ENCODE data around the gene FGD3. TPM values are rescaled to one million over a fixed set of nuclear protein-coding genes. Genes with fewer than 3 reads are reported as not detected.

The FGD3 gene
- total RNA-seq, 1 experiment from 2014 or later = 9.0 TPM

DNA sequence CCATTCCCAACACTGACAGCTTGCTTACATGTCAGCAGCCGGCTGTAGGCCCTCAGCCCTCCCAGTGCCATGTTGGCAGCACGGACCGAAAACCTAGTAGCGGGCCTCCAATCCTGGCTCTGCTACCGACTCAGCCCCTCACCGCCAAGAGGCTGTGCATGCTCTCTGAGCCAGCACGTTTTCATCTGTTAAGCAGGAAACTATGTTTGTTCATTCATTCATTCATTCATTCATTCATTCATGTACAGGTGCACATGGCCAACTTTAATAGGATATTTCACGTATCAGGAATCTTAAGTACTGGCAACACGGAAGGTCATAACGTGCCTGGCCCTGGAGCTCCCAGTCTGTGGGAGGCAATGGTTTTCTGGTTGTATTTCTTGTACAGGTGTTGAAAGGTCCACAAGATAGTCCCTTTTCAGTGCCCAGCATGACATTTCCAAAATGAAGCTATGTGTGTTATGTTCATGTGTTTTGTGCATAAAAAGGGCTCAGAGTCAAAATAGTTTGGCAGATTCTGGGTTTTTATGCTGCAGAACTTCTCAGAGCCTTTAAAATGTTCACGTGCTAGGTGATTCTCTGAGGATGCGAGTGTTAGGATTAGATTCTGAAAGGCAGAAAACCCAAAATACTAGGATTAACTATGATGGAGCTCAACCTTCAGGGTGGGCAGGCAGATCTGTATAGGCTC is 128.9 kb downstream of the FGD3 start:
- Histone ChIP-seq H3K9me3 (ENCODE audit: low read length) (no peaks in the 10 kb centered on the region), H3K4me2 (ENCODE audit: low read depth, low read length, poor library complexity, severe bottlenecking) (no peak overlapping the region), H4K20me1 (ENCODE audit: insufficient read depth, low read depth, low read length) (no peaks in the 10 kb centered on the region), H3K36me3 (ENCODE audit: insufficient read depth, low read length) (no peaks in the 10 kb centered on the region), H3K27ac (ENCODE audit: low read length) (no peak overlapping the region), H2AFZ (ENCODE audit: low read length) (no peak overlapping the region), H3K79me2 (ENCODE audit: low read length) (no peaks in the 10 kb centered on the region), H3K9me2 (replicated peaks; ENCODE audit: insufficient read depth, low read length) (no peaks in the 10 kb centered on the region), H3K4me1 (ENCODE audit: low read length) (no peaks in the 10 kb centered on the region), H3K27me3 (ENCODE audit: low read length) (no peaks in the 10 kb centered on the region), H3K4me3 (ENCODE audit: low read length) (no peak overlapping the region), H3K9ac (ENCODE audit: low read length) (no peak overlapping the region)
- DNase-seq = no peak

DNA sequence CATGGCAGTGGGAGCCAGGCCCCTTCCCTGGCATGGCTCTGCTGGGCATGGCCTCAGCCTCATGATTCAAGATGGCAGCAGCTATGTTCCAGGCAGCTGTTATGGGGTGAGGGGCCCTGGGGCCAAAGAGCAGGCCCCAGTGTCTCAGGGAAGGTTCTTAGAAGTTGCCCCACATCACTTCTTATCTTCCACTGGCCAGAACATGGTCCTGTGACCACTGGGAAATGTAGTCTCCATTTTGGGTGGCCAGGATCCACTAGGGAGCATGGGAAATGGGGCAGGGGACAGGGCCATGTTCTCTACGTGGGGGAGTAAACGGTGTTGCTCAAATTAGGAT is 129.4 kb downstream of the FGD3 start:
- no peak for DNase-seq
- Histone ChIP-seq H3K4me3 (ENCODE audit: low read length) (no peak overlapping the region), H3K4me2 (ENCODE audit: low read depth, low read length, poor library complexity, severe bottlenecking) (no peak overlapping the region), H3K27me3 (ENCODE audit: low read length) (no peaks in the 10 kb centered on the region), H3K27ac (ENCODE audit: low read length) (no peak overlapping the region), H2AFZ (ENCODE audit: low read length) (no peak overlapping the region), H4K20me1 (ENCODE audit: insufficient read depth, low read depth, low read length) (no peaks in the 10 kb centered on the region), H3K36me3 (ENCODE audit: insufficient read depth, low read length) (no peaks in the 10 kb centered on the region), H3K4me1 (ENCODE audit: low read length) (no peaks in the 10 kb centered on the region), H3K9me3 (ENCODE audit: low read length) (no peaks in the 10 kb centered on the region), H3K9me2 (replicated peaks; ENCODE audit: insufficient read depth, low read length) (no peaks in the 10 kb centered on the region), H3K9ac (ENCODE audit: low read length) (no peak overlapping the region), H3K79me2 (ENCODE audit: low read length) (no peaks in the 10 kb centered on the region)

DNA sequence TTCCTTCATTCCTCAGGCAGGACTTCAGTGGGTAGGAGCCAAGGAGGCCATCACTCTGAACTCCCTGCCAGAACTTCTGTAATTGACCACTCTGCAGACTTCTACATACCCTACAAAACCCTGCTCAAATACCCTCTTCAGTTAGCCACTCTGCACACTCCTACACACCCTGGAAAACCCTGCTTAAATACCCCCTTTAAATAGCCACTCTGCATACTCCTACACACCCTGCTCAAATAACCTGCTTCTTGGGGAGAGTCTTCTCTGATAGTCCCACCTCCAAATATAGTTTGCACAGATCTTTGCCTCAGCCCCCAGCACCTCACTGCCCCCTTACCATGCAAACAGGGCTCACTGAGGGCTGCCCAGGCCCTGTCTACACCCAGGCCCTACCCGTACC is 130.0 kb downstream of the FGD3 start:
- Histone ChIP-seq H3K36me3 (ENCODE audit: insufficient read depth, low read length) (no peaks in the 10 kb centered on the region), H3K27ac (ENCODE audit: low read length) (no peak overlapping the region), H3K4me3 (ENCODE audit: low read length) (no peak overlapping the region), H2AFZ (ENCODE audit: low read length) (no peak overlapping the region), H3K4me1 (ENCODE audit: low read length) (no peaks in the 10 kb centered on the region), H3K9me2 (replicated peaks; ENCODE audit: insufficient read depth, low read length) (no peaks in the 10 kb centered on the region), H3K9ac (ENCODE audit: low read length) (no peak overlapping the region), H3K9me3 (ENCODE audit: low read length) (no peaks in the 10 kb centered on the region), H3K79me2 (ENCODE audit: low read length) (no peaks in the 10 kb centered on the region), H3K27me3 (ENCODE audit: low read length) (no peaks in the 10 kb centered on the region), H4K20me1 (ENCODE audit: insufficient read depth, low read depth, low read length) (no peaks in the 10 kb centered on the region), H3K4me2 (ENCODE audit: low read depth, low read length, poor library complexity, severe bottlenecking) (no peak overlapping the region)
- DNase-seq = no peak

DNA sequence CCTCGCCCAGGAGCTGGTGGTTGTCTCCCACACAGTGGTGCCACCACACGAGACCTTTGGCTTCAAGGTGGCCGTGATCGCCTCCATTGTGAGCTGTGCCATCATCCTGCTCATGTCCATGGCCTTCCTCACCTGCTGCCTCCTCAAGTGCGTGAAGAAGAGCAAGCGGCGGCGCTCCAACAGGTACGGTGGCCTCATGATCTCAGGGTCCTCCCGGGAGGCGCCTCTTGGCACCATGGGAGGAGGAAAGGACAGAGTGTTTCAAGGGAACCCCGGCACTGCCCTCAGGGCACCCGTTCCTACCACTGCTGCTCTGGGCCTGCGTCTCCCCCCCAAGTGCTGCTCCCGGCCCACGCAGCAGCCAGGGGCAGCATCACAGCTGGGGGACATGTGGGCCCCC is 130.5 kb downstream of the FGD3 start:
- no peak overlapping the region for H2AFZ ChIP-seq (ENCODE audit: low read length)
- H3K27me3 ChIP-seq (ENCODE audit: low read length) = no peaks in the 10 kb centered on the region
- no peaks in the 10 kb centered on the region for H4K20me1 ChIP-seq (ENCODE audit: insufficient read depth, low read depth, low read length)
- no peaks in the 10 kb centered on the region for H3K36me3 ChIP-seq (ENCODE audit: insufficient read depth, low read length)
- DNase-seq = no peak
- no peak overlapping the region for H3K4me3 ChIP-seq (ENCODE audit: low read length)
- no peaks in the 10 kb centered on the region for H3K9me2 ChIP-seq (replicated peaks; ENCODE audit: insufficient read depth, low read length)
- no peaks in the 10 kb centered on the region for H3K4me1 ChIP-seq (ENCODE audit: low read length)
- H3K9ac ChIP-seq (ENCODE audit: low read length) = no peak overlapping the region
- no peak overlapping the region for H3K27ac ChIP-seq (ENCODE audit: low read length)
- H3K9me3 ChIP-seq (ENCODE audit: low read length) = no peaks in the 10 kb centered on the region
- H3K4me2 ChIP-seq (ENCODE audit: low read depth, low read length, poor library complexity, severe bottlenecking) = no peak overlapping the region
- no peaks in the 10 kb centered on the region for H3K79me2 ChIP-seq (ENCODE audit: low read length)

DNA sequence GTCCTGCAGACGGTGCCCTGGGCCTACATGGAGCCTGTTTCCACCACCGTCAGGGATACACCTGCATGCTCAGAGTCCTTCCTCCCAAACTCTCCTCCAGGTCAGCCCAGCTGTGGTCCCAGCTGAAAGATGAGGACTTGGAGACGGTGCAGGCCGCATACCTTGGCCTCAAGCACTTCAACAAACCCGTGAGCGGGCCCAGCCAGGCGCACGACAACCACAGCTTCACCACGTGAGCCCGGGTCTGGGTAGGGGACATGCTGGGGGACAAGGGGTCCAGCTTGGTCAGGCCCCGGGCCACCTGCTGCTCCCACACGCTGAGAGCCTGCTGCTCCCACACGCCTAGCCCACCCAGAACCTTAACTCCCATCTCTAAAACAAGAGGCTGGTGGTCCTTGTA is 132.0 kb downstream of the FGD3 start:
- DNase-seq = no peak
- Histone ChIP-seq H3K36me3 (ENCODE audit: insufficient read depth, low read length) (no peaks in the 10 kb centered on the region), H3K4me3 (ENCODE audit: low read length) (no peak overlapping the region)

DNA sequence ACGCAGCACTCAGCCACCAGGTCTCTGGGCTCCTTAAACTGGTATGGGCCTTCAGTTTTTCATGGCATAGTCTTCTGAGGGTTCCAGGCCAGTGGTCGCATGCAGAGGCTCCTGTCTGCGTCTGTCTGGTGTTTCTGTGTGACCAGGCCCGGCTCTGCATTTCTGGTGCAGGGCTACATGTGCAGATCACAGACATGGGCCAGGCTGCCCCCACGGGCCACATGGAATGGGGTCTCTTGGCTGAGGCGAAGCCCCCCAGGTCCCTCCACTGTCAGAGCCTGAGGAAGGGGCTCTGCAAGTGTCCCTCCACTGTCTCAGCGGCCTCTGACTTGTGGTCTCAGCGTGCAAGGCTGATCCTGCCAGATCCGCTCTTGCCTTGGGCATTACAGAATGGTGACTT is 133.1 kb downstream of the FGD3 start:
- Histone ChIP-seq H3K9me2 (replicated peaks; ENCODE audit: insufficient read depth, low read length) (no peaks in the 10 kb centered on the region), H3K79me2 (ENCODE audit: low read length) (no peaks in the 10 kb centered on the region), H3K4me1 (ENCODE audit: low read length) (no peaks in the 10 kb centered on the region), H3K9ac (ENCODE audit: low read length) (no peak overlapping the region), H3K27me3 (ENCODE audit: low read length) (no peaks in the 10 kb centered on the region), H2AFZ (ENCODE audit: low read length) (no peak overlapping the region), H4K20me1 (ENCODE audit: insufficient read depth, low read depth, low read length) (no peaks in the 10 kb centered on the region), H3K27ac (ENCODE audit: low read length) (no peak overlapping the region), H3K9me3 (ENCODE audit: low read length) (no peaks in the 10 kb centered on the region), H3K4me3 (ENCODE audit: low read length) (no peak overlapping the region), H3K4me2 (ENCODE audit: low read depth, low read length, poor library complexity, severe bottlenecking) (no peak overlapping the region), H3K36me3 (ENCODE audit: insufficient read depth, low read length) (no peaks in the 10 kb centered on the region)
- no peak for DNase-seq

More for the DNA sequence above, 132.0 kb downstream of the FGD3 start:
- Histone ChIP-seq H4K20me1 (ENCODE audit: insufficient read depth, low read depth, low read length) (no peaks in the 10 kb centered on the region), H3K27me3 (ENCODE audit: low read length) (no peaks in the 10 kb centered on the region), H3K9ac (ENCODE audit: low read length) (no peak overlapping the region), H3K4me1 (ENCODE audit: low read length) (no peaks in the 10 kb centered on the region), H3K9me3 (ENCODE audit: low read length) (no peaks in the 10 kb centered on the region), H2AFZ (ENCODE audit: low read length) (no peak overlapping the region), H3K9me2 (replicated peaks; ENCODE audit: insufficient read depth, low read length) (no peaks in the 10 kb centered on the region), H3K27ac (ENCODE audit: low read length) (no peak overlapping the region), H3K4me2 (ENCODE audit: low read depth, low read length, poor library complexity, severe bottlenecking) (no peak overlapping the region), H3K79me2 (ENCODE audit: low read length) (no peaks in the 10 kb centered on the region)

DNA sequence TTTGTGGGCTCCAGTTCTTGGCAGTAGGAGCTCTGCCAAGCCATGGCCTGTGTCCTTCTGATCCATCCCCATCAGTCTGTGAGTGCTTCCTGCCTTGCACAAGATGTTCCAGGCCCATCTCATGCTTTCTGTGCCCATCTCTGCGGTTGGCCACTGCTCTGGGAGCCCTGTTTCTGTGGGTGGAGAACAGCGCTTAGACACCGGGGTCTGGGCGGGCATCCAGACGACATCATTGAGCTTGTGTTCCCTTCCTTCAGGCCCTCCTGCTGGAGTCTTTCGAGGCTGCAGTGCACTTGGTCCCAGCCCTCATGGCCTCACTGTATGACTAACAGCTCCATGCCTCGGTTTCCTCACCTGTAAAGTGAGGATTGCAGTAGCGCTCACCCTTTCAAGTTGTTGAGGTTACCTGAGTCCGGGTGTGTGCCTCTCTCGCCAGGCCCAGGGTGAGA is 133.8 kb downstream of the FGD3 start:
- Histone ChIP-seq H2AFZ (ENCODE audit: low read length) (no peak overlapping the region), H3K9ac (ENCODE audit: low read length) (no peak overlapping the region), H3K27me3 (ENCODE audit: low read length) (no peaks in the 10 kb centered on the region), H4K20me1 (ENCODE audit: insufficient read depth, low read depth, low read length) (no peaks in the 10 kb centered on the region), H3K4me2 (ENCODE audit: low read depth, low read length, poor library complexity, severe bottlenecking) (no peak overlapping the region), H3K79me2 (ENCODE audit: low read length) (no peaks in the 10 kb centered on the region), H3K9me3 (ENCODE audit: low read length) (no peaks in the 10 kb centered on the region), H3K4me3 (ENCODE audit: low read length) (no peak overlapping the region), H3K9me2 (replicated peaks; ENCODE audit: insufficient read depth, low read length) (no peaks in the 10 kb centered on the region), H3K27ac (ENCODE audit: low read length) (no peak overlapping the region), H3K4me1 (ENCODE audit: low read length) (no peaks in the 10 kb centered on the region), H3K36me3 (ENCODE audit: insufficient read depth, low read length) (no peaks in the 10 kb centered on the region)
- DNase-seq = no peak

DNA sequence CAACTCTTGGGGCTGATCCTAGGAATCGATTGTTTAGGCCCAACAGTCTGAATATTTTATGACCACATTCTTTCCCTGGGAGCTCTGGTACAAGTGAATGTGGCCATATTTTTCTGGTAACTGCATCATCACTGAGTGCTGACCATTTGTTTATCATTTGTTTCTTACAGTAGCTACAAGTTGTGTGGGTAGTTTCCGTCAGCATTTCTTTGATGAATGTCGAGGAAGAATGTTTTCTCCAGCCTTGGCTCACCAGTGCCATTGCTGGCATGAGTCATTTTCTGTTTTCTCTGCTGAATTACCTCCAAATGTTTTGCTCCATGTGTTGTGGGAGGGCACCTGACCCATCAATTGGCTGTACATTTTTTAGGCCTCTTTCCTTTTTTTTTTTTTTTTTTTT is 134.6 kb downstream of the FGD3 start:
- no peaks in the 10 kb centered on the region for H4K20me1 ChIP-seq (ENCODE audit: insufficient read depth, low read depth, low read length)
- no peak overlapping the region for H3K4me2 ChIP-seq (ENCODE audit: low read depth, low read length, poor library complexity, severe bottlenecking)
- no peaks in the 10 kb centered on the region for H3K27me3 ChIP-seq (ENCODE audit: low read length)
- no peak overlapping the region for H3K27ac ChIP-seq (ENCODE audit: low read length)
- H3K79me2 ChIP-seq (ENCODE audit: low read length) = no peaks in the 10 kb centered on the region
- no peak overlapping the region for H3K9ac ChIP-seq (ENCODE audit: low read length)
- no peaks in the 10 kb centered on the region for H3K36me3 ChIP-seq (ENCODE audit: insufficient read depth, low read length)
- no peaks in the 10 kb centered on the region for H3K9me3 ChIP-seq (ENCODE audit: low read length)
- no peaks in the 10 kb centered on the region for H3K9me2 ChIP-seq (replicated peaks; ENCODE audit: insufficient read depth, low read length)
- no peak for DNase-seq
- H3K4me1 ChIP-seq (ENCODE audit: low read length) = no peaks in the 10 kb centered on the region
- no peak overlapping the region for H2AFZ ChIP-seq (ENCODE audit: low read length)
- no peak overlapping the region for H3K4me3 ChIP-seq (ENCODE audit: low read length)

Measured in Karpas-422 (cell line).